HG02970 (cell line): ENCODE results near the gene CEP72.
"Not testable (repeated sequence)": the region's sequence is repeated elsewhere in the genome, so short reads cannot be mapped to it uniquely, and the experiment has no call there.

ENCODE experiments used
- ATAC-seq: cut with Tn5 transposase; IDR thresholded peaks from one replicate; pipeline ENCODE4 v1.9.1; 2021; ENCODE audit warnings: mild to moderate bottlenecking, moderate library complexity, moderate number of reproducible peaks; ENCODE audit not compliant: unreplicated experiment, low FRiP score

The CEP72 gene, protein sequence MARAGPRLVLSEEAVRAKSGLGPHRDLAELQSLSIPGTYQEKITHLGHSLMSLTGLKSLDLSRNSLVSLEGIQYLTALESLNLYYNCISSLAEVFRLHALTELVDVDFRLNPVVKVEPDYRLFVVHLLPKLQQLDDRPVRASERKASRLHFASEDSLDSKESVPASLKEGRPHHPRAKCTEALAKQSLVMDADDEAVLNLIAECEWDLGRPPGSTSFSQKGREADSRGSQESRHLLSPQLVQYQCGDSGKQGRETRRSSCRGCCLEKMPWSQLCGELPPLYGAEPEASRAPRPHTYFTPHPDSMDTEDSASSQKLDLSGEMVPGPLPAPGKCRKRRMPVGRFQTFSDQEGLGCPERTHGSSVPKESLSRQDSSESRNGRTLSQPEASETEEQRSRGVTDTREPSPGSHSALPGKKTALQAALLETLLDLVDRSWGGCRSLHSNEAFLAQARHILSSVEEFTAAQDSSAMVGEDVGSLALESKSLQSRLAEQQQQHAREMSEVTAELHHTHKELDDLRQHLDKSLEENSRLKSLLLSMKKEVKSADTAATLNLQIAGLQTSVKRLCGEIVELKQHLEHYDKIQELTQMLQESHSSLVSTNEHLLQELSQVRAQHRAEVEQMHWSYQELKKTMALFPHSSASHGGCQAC

DNA sequence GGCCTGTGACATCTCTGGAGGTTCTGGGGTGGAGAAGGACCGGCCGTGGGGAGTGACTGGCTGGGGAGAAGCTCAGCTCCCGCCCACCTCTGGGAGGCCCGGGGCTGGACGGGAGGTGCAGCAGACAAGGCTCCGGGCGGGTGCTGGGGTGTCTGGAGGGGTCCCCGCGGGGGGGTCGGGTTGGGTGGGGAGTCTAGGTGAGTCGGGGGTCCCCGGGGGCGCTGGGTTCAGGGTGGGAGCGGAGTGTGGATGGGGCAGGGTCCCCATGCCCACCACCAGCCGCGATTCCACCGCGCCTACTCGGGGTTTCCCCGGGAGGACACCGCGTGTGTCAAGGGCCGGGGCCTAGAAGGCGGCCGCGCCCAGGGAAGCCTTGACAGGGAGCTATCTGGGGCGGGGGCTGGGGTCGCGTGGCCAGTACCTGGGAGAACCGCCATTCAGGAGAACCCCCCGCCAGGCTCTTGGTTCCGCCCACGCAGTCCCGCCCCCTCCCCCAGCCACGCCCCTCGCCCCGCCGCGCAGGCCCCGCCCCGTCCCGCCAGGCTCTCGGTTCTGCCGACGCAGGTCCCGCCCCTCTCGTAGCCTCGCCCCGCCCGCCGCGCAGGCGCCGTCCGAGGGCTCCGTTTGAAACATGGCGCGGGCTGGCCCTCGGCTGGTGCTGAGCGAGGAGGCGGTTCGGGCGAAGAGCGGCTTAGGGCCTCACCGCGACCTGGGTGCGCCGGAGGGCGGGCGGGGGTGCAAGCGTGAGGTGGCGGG is at the start of gene CEP72:
Gene CEP72 (plus strand): TSS at position 610 of the 756 bp plus-strand sequence. CDS start 22 bp downstream, at position 632.
- ATAC-seq, result peak; percentile 81

DNA sequence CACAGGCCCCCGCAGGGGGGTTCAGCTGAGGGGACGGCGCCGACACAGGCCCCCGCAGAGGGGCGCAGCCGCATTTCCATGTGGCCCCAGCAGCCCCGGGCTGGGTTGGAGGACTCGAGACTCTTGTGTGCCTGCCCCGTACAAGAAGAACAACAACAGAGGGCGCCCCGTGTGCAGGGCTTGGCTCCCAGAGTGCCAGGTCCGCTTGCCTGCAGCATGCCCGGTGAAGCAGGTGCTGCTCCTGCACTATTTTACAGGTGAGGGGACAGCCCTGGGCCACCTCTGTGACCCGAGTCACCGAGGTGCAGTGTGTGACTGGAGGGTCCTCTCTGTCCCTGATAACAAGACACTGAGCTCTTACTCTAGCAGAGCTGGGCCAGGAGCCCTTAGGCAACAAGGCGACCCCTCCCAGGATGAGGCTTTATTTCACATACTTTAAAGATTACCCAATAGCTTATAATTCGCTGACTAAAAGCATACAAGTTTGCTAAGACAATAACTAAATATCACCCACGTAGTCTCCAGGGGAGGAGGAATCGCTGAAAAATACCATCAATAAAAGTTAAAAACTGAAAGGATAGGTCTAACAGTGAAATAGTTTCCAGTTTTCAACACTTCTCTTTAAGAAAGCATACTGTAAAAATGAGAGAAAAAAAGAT is 46.2 kb upstream of the CEP72 start:
- ATAC-seq, result no peak

DNA sequence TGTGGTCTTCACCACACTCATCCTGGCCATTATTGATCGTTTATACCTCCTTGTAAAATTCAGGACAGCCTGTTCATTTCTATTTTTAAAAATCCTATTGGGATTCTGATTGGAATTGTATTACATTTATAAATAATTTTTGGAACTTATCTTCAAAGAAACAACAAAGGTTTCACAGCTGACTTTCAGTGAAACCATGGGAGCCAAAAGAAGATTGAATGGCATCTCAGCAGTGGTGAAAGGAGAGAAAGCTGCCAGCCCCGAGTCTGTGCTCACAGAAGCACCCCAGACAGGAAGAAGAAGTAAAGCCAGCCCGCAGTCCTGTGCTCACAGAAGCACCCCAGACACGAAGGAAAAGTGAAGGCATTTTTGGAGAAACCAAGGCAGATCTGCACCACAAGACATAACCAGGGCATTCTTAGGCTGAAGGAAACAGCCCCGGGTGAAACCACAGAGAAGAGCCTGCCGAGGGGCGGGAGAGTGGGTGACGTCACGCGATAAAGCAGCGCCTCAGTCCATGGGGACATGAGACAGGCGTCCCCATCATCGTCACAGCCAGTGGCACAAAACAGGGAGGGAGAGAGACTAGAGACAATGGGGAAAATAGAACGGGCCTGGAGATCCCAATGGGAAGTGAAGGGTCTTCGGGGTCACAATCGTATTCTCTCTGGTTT is 45.4 kb upstream of the CEP72 start:
- no peak for ATAC-seq

DNA sequence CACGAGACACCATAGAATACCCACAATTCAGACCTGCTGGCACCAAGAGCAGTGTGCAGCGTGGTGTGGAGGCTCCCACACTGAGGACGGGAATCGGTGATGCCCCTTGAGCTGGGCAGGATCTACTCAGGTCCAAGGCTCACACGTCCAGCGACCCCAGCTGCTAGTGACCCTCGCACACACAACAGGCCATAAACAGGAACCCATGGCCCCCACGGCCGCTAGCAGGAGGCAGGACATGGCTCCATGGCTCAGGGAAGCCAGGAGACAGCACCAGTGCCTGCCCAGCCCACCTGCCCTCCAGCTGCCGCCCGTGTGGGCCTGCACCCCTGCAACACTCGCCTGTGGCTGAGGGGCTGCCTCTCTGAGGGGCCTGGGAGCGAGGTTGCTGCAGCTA is 44.5 kb upstream of the CEP72 start:
- ATAC-seq, result no peak

DNA sequence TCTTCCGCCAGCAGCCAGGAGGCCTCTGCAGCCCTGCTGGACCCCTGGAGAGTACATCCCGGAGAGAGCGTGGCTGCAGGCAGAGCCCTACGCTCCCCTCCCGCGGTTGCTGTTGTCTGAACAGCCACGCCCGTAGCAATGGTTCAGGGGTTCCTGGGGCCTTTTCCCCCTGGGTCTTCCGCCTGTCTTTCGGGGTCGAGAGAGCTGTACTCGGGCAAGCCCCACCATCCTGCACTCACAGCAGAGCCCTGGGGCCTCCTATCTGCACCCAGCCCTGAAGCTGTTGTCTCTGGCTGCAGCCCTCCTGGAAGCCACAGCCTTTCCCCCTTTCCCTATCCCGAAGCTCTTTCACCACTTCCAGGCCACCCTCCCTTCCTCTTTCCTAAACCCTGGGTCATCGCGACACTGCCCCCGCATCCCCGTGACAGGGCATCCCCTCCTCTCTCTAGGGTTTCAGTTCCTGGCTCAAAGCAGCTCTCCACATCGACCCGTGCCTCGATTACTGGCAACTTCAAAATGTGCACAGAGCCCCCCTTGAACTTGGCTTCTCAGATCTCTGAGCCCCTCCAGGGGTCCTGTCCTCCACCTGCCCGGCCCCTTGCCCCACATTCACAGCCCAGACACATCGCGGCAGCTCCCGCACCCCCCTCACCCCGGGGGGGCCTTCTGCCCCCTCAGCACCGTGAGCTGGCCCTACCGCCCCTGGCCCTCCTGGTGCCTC is 43.9 kb upstream of the CEP72 start:
- ATAC-seq, result no peak

DNA sequence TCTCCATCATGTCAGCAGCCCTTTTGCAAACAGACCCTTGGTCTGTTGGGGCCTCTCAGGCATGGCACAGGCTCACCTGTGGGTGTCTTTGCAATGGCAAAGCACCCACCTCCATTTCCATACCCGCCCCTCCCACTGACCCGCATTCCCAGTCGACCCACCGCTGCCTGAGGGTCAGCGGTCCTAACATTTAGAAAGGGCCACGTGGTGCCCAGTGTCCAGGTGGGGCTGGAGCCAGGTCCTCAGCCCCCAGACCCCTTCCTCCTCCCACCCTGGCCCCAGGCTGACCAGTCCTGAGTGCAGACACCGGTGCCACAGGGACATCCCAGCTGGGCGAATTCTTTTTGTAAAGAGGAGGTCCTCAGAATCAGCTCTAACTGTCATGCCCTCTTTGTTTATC is 43.3 kb upstream of the CEP72 start:
- ATAC-seq, result no peak

DNA sequence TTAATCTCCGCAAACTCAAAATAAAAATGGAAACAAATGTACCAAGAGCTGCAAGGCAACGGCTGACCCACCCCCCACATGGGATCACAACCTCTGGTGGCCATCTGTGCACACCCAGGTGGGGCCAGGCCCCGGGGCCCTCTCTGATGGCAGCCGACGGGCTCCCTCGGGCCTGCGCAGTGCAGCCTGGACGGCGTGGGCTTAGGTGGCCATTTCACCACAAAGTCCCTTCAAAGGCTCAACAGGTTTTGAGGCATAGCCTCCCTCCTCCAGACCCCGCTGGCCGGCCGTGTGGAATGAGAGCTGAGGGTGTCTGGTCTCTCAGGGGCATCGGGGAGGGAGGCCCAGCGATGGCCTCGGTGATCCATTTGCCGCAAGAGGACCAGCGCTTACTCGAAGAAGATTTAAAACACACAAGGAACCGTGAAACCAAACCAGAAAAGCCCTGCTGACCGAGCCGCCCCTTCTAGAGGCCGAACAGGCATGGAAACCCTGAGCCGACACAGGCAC is 42.7 kb upstream of the CEP72 start:
- no peak for ATAC-seq

DNA sequence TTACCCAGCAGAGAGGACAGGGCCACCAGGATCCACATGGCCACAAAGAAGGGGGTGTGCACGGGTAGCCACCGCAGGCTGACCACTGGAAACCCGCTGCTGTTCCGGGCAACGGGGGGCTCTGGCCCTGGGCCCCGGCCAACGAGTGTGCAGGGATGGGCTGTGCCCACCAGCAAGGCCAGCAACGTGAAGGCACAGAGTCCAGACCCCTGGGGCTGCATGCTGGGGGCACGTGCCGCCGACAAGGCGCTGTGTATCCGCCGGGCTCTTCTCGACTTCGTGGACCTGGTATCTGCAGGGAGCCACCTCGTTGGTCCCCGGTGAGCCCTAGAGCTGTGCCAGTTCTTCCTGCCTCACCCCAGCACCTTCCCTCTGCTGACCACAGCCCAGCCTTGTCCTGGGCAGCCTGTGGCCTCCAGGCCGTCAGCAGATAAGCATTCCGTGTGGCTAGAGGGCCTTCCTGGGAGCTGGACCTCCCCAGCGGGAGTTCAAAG is 42.2 kb upstream of the CEP72 start:
- no peak for ATAC-seq

DNA sequence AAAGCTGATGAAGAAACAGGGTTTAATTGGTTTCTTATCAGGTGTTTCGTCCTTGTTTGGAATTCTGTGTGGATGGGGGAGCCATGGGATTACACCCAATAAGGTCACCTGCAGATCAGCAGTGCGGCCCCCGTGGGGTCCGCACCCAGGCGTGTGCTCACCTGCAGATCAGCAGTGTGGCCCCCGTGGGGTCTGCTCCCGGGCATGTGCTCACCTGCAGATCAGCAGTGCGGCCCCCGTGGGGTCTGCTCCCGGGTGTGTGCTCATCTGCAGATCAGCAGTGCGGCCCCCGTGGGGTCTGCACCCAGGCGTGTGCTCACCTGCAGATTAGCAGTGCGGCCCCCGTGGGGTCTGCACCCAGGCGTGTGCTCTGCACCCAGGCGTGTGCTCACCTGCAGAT is 41.7 kb upstream of the CEP72 start:
- ATAC-seq, result no peak

DNA sequence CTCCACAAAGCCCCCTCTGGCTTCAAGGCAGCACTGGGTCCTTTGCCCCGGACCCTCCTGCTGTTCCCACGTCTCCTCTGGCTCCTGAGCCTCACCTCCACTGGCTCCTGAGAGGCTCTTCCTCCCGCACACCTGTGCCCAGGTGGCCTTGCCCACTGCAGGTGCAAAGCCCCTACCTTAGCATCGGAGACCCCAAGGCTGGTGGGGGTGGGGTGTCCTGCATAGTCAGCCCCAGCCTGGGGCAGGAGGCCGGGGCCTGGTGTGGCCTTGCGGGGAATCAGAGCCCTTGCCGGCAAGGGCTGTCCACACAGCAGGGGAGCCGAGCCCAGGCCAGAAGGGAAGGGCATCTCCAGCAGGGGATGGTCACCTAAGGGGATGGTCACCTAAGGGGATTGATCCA is 41.3 kb upstream of the CEP72 start:
- no peak for ATAC-seq

DNA sequence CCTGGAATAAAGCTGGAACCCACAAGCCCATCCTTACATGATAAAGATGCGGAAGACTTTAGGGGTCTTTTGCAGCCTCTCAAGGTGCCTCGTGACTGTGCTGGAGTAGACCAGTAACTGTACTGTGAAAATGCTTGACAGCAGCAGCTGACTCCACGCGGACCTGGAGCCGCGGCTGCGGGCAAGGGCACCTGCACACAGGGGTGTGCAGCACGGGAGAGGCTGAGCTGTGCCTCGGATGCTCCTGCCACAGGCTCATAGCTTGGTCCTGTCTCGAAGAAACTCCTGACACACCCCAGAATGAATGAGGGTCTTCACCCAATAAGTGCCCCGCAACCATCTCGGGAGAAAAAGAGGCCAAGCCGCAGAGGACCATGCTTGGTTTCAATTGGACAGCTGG is 40.3 kb upstream of the CEP72 start:
- no peak for ATAC-seq

DNA sequence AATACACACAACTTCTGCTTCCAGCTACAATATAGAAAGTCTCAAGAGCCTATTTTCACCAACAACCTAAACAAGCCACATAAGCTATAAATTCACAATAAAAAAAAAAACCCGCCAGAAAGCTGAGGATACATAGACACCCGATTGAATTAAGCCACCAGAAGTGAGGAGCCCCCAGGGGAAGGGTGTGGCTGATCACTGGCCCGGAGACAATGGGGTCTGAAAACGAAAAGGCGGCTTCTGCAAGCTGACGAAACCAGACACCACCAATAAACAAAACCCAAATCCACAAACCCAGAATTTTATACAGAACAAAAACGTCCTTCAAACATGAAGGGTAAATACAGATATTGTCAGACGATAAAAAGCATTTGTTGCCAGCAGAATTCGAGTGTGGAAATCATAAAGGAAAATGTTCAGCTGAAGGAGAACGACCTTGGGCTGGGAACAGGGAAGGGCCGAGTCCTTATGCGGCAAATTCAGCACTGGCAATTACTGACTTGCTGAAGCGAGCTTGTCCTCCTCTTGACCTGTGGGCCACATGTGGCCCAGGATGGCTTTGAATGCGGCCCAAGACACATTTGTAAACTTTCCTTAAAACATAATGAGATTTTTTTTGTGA is 39.6 kb upstream of the CEP72 start:
- no peak for ATAC-seq

DNA sequence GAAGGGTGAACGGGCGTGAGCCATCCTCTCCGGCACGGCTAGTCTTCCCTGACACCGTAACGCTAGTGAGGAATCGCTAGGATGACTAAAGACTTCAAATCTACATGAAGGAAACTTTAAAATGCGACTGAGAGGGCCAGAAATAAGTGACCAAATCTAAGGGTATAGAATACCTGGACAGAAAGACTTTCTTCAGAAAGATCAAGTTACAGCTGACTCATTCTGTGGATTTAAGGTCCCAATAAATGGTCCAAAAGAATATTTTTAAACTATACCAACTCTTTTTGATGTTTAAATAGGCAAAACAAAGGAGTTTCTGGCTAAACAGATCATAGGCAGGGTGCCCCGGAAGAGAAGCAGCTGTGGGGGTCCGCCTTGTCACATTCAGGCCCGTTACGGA is 38.9 kb upstream of the CEP72 start:
- ATAC-seq, result no peak

DNA sequence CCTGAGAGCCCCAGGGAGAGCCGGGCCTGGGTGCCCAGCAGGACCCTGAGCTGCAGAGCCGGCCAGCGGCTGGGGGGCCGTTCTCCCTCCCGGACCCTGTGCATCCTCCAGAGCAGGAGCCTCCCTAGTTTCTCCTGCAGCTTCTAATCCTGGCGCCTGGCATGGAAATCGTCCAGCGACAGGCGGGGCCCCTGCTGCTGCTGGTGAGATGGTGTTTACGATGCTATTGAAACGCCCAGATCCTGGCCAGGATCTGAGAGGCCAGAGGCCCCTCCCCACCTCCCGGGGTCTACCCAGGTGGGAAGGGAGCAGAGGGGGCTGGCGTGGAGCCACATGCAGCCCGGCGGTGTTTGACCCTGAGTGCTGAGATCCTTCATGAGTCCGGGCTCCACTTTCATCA is 38.2 kb upstream of the CEP72 start:
- ATAC-seq, result no peak

DNA sequence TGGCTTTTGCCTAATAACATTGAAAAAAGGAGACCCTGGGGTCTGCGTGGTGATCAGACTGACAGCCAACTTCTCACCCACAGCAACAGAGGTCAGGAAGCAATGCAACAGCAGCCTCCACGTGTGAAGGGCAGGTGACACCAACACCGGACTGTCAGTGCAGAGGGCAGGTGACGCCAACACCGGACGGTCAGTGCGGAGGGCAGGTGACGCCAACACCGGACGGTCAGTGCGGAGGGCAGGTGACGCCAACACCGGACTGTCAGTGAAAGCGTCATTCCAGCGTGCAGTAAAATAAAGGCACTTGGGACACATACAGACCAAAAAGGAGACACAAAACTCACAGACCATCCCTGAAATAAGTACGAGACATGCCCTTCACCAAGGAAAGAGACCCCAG is 37.2 kb upstream of the CEP72 start:
- no peak for ATAC-seq

DNA sequence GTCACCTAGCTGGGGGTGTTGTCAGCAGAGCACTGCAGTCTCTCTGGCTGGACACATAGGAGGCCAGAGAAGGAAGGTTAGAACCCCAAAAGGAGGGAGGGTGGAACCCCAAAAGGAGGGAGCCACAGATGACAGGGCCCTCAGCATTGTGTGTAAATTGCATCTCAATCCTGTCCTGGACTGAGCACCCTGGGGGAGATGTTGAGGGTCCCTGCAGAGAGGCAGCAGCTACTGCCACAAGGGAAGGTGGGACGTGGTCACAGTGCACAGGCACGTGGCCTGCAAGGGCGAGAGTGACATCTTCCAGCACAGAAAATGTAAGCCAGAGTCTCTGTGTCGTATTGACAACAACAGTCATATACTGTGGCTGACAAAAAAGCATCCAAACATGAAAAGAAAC is 36.5 kb upstream of the CEP72 start:
- ATAC-seq, result no peak

DNA sequence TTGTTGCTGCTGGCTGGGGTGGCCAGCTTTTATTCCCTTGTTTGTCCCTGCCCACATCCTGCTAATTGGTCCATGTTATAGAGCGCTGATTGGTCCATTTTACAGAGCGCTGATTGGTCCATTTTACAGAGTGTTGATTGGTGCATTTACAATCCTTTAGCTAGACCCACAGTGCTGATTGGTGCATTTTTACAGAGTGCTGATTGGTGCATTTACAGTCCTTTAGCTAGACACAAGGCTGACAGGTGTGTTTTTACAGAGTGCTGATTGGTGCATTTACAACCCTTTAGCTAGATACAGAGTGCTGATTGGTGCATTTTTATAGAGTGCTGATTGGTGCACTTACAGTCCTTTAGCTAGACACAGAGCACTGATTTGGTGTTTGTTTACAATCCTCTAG is 34.9 kb upstream of the CEP72 start:
- ATAC-seq, result not testable (repeated sequence)

DNA sequence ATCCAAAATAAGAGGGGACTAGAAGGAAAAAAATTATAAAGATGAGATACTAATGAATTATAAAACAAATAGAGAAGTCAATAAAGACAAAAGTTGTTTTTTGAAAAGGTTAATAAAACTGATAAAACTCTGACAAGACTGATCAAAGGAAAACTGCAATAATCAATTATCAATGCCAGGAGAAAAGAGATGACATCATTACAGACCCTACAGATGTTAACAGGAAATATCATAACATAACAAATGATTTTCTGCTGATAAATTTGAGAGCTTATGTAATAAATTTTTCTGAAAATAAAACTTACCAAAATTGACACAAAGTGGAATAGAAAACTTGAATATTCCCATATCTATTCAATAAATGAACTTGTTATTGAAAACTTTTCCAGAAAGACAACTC is 34.3 kb upstream of the CEP72 start:
- no peak for ATAC-seq

DNA sequence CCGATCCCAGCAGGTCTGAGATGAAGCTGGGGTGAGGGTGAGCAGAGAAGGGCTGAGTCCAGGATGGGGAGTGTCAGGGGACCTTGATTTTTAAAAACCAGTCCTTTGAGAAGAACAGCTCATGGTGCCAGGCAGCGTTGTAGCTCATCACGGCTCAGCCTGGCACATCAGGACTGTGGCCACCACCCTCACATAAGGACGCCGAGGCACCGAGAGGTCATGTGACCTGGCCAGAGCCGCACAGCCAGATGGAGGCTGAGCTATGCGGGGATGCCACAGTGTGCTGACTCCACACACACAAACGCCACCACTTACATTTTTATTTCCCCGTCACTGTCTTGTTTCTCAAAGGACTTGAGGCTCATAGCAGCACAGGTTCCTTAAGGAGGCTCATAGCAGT is 32.9 kb upstream of the CEP72 start:
- no peak for ATAC-seq
